GM18498 (cell line): ENCODE data around the gene GRB2.
"Not testable (repeated sequence)": the region's sequence is repeated elsewhere in the genome, so short reads cannot be mapped to it uniquely, and the experiment has no call there.

ENCODE experiments used
- ATAC-seq: cut with Tn5 transposase; IDR thresholded peaks from one replicate; pipeline ENCODE4 v1.9.1; 2021; ENCODE audit warnings: mild to moderate bottlenecking, moderate library complexity; ENCODE audit not compliant: unreplicated experiment

Gene GRB2

DNA sequence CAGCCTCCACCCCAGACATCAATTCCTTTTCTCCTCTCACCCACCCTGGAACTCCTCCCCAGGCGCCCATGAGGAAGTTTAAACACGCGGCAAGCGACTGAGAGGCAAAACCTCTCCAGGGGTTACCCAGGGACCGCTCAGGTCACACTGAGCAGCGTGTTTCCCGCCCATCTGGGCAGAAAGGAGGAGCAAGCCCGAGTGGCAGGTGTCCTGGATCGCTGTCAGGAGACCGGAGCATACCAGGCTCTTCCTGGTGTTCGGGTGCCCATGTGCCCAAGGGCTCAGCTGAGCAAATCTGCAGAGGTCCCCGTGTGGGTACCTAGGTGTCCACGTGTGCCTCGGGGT lies 116.7 kb downstream of the GRB2 start:
- ATAC-seq = peak; percentile 17

DNA sequence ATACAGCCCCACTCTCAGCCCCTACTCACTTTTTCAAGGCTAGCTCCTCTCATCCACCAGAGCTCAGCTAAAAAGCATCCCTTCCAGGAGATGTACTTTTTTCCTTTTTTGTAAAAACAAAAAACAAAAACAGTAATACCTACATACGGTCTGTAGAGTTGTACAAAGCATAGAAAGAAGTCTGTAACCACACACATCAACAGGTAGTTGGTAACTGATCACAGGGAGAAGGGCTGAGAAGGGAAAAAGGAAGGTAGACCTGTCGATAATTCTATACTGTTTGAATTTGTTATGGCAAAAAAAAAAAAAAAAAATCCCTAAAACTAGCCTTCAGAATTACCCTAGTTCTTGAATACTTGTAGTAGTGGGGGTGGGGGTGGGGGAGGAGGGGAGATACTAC lies 117.1 kb downstream of the GRB2 start:
- ATAC-seq = no peak

DNA sequence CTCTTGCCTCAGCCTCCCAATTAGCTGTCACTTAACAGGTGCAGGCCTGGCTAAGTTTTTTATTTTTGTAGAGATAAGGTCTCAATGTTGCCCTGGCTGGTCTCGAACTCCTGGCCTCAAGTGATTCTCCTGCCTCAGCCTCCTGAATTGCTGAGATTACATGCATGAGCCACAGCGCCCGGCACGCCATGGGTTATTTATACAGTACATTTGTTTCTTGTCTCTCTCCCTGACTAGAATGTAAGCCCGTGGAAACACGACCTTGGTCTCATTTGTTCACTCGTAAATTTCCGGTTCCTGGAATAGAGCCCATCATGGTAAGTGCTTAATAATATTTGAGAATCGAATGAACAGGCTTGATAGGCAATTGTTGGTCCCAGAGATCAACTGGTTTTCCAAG lies 118.3 kb downstream of the GRB2 start:
- no peak for ATAC-seq

DNA sequence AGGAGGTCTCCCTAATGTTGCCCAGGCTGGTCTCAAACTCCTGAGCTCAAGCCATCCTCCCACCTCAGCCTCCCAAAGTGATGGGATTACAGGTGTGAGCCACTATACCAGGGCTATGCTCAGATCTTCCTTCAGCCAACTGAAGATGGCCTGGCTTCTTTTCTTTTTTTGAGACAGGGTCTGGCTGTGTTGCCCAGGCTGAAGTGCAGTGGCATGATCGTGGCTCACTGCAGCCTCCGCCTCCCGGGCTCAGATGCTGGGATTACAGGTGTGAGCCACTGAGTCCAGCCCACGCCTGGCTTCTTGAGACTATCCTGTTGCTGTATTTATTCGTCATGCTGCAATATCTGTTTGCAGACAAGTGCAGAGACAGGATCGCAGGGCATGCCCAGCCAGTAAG lies 120.4 kb downstream of the GRB2 start:
- ATAC-seq = no peak

DNA sequence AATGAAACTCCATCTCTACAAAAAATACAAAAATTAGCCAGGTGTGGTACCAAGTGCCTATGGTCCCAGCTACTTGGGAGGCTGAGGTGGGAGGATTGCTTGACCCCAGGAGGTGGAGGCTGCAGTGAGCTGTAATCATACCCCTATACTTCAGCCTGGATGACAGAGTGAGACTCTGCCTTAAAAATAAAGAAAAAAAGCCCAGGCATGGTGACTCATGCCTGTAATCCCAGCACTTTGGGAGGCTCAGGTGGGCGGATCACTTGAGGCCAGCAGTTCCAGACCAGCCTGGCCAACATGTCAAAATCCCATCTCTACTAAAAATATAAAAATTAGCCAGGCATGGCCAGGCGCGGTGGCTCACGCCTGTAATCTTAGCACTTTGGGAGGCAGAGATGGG lies 125.3 kb downstream of the GRB2 start:
- not testable (repeated sequence) for ATAC-seq

DNA sequence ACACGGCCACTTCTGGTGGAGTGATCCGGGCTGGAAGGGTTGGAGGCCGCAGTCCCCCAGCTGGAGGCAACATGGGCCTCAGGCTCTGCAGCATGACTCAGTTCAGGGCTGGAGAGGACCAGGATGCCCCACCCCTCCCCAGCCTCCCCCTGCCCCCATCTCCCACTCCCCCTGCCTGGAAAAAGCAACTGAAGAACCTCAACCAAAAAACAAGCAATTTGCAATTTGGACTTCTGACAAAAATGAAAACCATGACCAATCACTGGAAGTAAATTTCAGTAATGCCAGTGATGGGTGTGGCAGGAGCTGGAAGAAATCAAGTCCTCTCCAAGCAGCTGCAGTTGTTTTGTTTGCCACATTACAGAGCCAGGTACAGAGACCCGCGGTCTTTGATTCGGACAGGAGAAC lies 127.8 kb downstream of the GRB2 start:
- no peak for ATAC-seq

DNA sequence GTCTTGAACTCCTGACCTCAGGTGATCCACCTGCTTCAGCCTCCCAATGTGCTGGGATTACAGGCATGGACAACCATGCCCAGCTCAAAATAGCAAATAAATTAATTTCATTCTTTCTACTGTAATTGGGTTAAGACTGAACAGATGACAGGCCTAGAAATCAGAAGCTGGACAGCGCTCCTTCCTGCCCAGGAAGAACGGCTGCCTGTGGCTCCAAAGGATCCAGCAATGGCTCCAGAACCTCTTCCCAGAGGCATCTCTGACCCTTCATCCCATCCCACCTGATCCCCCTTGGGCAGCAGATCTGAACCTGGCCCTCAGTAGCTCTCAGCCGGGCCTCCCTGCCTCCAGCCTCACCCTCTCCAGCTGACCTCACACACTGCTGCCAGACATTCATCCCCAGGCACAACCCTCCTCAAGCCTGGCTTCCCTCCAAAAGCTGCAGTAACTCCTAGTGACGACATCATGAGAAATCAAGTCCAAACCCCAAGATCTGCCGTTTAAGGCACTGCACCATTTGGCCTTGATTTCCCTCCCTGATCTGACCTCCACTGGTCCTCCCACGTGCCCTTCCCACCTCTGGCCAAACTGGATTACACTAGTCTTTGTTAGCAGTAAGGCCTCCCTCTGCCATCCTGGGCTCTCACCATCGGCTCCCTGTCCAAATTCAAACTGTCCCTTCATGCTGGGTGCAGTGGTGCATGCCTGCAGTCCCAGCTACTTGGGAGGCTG lies 131.3 kb downstream of the GRB2 start:
- no peak for ATAC-seq

DNA sequence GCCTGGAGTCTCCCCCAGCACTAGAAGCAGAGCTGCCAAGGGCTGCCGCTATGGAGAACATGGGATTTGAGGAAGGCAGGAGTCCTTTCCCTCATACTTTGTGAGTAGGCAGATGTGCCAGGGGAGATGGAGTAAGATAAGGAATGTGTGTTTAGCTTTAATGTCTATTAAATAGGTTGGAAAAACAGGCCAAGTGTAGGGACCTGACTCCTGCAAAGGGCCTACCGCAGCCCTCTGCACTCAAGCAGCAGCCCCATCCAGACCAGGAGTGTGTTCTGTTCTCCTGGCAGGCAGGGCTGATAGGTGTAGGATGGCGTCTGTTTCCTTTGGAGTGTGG lies 132.7 kb downstream of the GRB2 start:
- no peak for ATAC-seq

DNA sequence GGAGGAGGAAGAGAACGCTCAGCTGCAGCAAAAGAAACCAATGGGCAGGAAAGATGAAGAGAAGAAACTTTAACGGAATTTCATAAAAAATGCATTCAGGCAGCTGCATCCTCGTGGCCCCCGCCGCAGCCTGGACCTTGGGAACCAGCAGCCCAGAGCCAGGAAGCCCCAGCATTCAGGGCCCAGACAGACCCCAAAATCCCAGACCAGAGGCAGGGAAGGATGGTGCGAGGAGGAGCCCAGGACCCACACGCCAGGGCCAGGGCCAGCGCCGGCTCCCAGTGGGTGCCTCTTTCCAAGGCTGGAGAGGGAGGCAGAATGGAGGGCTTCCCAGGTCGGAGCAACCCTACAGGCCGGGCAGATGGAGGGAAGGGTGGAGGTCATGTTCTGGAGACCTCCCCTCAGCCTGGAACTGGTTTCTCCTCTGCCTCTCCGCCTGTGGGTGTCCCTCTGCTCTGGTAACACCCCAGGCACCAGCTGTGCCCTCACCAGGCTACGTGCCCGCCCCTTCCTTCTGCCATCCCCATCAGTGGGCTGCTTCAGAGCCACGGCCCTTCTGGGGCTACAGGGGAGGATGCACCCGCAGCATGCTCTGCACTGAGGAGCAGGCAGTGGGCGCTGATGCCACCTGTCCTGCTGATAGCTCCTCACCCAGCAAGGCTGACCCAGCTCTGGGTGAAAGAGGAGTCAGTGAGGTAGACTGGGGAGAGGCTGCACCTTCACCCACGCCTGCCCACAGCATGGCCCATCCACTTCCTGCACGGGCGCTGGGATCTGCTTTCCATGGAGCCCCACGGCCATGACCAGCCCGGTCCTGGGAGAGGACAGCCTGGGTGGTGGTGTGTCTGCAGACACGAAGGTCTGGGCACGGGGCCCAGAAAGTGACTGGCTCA lies 133.3 kb downstream of the GRB2 start:
- no peak for ATAC-seq

DNA sequence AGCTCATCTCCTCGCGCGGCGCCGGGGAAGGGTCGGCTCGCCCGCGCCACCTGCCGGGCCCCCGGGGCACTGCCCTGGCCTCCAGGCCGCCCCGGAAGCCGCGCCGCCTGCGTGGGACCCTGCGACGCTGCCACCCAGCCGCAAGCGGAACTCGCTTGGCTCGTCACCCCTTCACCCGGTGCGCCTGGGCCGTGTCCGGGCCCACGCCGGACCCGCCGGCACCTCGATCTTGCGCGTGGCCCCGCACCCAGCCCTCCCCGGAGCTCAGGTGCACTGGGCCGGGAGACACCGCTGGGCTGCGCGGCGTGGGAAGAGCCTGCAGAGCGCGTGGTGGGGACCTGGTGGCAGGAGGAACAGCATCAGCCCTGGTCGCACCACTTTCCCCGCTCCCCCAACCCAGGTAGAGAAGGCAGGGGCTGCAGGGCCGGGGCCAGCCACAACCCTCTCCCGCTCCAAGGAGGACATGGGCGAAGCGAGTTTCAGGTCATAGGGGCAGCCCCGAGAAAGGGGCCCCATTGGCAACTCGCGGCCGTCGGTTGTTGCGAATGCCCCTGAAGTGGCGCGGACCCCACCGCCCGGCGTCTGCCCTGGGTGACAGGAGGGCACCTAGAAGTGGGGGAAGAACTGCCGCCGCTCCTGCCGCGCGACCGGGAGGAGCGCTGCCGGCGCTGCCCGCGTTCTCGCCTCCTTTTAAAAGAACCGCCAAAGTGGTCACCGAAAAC lies 134.1 kb downstream of the GRB2 start:
- peak; percentile 81 for ATAC-seq

DNA sequence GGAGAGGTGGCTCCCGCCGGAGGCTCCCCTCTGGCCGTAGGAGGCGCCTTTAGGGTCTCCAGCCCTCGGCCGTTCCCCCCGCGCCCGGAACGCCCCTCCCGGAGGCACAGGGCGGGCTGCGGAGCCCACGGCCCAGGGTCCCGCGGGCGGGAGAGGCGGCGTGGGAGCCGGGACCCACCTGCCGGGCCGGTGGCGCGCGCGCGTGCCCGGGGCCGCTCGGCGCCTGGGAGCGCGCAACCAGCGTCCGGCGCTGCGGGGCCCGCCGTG lies 134.6 kb downstream of the GRB2 start, which contains the start of gene MIF4GD:
TSS of gene MIF4GD (minus strand) at position 266 of the 267 bp plus-strand sequence. CDS start 1,036 bp downstream, outside the sequence.
- ATAC-seq = no peak

DNA sequence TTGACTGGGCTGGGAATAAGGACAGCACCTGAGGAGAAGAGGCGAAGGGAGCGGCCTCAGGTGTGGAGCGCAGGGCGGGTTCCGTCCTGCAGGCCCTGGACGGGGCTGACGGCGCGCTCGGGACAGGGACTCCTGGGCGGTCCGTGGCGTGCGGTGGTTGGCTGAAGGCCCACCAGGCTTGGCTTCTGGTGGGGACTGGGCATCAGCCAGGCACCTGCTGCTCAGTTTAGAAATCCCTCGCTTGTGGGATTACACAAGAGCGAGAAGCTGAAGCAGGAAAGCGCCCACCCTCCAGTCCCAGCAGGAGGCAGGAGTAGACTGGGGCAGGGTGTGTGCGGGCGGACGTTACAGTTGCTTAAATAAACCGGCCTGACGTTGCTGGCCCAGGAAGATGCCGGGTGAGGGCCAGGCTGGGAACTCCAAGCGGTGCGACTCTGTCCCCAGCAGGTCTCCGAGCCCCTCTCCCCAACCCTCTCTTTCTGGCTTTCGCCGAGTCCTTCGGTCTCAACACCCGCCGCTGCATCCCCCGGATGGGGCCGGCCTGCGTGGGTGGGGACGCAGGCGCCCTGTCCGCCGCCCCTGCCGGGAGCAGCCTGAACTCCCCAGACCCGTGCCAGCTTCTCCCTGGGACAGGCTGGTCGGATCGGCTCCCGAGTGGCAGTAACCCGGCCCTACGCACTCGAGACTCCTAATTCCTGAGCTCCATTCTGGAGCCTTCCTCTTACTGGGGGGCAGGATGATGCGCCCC lies 135.1 kb downstream of the GRB2 start:
- ATAC-seq = peak; percentile 39

DNA sequence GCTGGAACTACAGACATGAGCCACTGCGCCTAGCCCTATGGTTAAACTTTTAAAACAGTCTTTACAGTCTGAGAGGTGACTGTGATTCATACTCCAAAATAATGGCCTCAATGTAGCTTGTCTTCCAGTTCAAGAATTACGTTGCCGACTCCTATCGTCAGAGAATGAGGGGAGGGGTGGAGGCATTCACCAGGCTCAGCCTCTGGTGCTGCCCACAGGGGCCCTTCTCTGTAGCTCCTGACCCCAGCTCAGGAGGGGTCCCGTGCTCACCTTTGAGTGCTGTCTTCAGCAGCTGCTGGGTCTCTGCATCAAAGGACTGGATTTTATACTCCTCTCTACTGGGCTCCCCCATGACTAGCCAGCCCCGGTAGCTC lies 135.6 kb downstream of the GRB2 start:
- no peak for ATAC-seq
